ENCODE data around the gene FUCA1. TPM values are rescaled to one million over a fixed set of nuclear protein-coding genes. Genes with fewer than 3 reads are reported as not detected.
"Not testable (repeated sequence)": the region's sequence is repeated elsewhere in the genome, so short reads cannot be mapped to it uniquely, and the experiment has no call there.

FUCA1 gene
- total RNA-seq, 2 experiments from 2014 or later = 5.6 to 6.5 TPM

DNA sequence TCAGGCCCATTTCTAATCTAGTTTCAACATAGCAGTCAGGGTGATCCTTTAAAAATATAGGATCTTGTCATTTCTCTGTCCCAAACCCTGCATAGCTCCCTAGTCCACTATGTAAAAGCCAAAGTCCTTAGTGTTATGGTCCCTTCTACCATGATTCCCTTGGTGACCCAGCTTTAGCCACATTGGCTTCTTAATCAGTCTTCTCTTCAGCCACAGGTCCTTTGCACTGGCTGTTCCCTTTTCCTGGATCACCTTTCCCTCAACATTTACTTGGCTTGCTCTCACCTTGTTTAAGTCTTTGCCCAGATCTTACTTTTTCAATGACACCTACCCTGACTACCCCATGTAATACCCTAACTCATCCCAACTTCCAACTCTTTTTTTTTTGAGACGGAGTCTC lies 11.7 kb upstream of the FUCA1 start:
- DNase-seq (no peak), ATAC-seq (no peak)
- H3K27ac Mint-ChIP-seq = no peak overlapping the region
- no peak overlapping the region for H3K4me3 Mint-ChIP-seq
- CTCF ChIA-PET = interaction anchor here (0.9 kb wide), 1 partner anchor 9 kb away, joined by 3 read pairs; no protein-coding TSS in a partner anchor
- peaks cover 13% of the 10 kb centered on the region for H3K27me3 Mint-ChIP-seq
- peaks cover 17% of the 10 kb centered on the region for H3K9me3 Mint-ChIP-seq (ENCODE audit: low read depth)
- H3K4me1 Mint-ChIP-seq = no peaks in the 10 kb centered on the region
- H3K36me3 Mint-ChIP-seq = peaks cover 17% of the 10 kb centered on the region

DNA sequence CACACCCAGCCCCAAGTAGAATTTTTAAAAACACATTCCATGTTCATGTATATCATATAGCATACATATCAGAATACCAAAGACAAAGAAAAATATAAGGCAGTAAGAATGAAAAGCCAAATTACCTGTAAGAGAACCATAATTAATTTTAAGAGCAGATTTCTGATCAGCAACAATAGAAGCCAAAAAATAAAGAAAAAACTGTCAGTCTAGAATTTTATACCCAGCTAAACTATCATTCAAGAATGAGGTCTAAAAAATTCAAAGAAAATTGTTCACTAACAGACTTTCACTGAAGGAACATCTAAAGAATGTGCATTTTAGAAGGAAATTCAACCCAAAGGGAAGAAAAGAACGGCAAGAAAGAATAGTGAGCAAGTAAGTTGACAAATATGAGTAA lies 10.6 kb upstream of the FUCA1 start:
- CTCF ChIA-PET = no interaction called here
- DNase-seq (no peak), ATAC-seq (no peak)
- Mint-ChIP-seq H3K4me3 (no peak overlapping the region), H3K36me3 (peaks cover 17% of the 10 kb centered on the region), H3K27ac (no peak overlapping the region), H3K9me3 (ENCODE audit: low read depth) (peaks cover 17% of the 10 kb centered on the region), H3K27me3 (peaks cover 18% of the 10 kb centered on the region), H3K4me1 (no peaks in the 10 kb centered on the region)

DNA sequence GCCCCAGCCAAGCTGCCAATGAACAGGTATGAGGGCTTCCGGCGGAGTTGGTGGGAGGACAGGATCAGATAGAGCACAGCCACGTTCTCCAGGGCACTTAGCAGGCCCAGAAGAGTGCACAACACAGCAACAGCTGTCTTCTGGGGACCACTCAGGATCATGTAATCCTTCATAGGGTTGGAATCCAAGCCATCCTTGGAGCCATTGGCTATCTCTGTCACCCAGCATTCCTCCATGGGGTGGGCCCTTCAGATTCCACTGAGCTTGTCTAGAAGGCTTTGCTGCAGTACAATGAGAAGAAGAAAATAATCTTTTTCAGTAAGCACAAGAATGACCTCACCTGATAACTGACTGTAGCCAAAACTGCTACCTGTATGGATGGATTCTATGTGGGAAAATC lies 7.3 kb upstream of the FUCA1 start:
- Mint-ChIP-seq H3K36me3 (peaks cover 17% of the 10 kb centered on the region), H3K27ac (no peak overlapping the region), H3K9me3 (ENCODE audit: low read depth) (peaks cover 17% of the 10 kb centered on the region), H3K4me1 (no peaks in the 10 kb centered on the region), H3K4me3 (no peak overlapping the region), H3K27me3 (peaks cover 14% of the 10 kb centered on the region)
- DNase-seq (no peak), ATAC-seq (no peak)
- CTCF ChIA-PET = no interaction called here

GRCh38 chr1:23872421-23872820 lies 4.3 kb upstream of the FUCA1 start:
- peaks cover 5% of the 10 kb centered on the region for H3K9me3 Mint-ChIP-seq (ENCODE audit: low read depth)
- H3K27ac Mint-ChIP-seq = no peak overlapping the region
- H3K4me3 Mint-ChIP-seq = no peak overlapping the region
- peaks cover 26% of the 10 kb centered on the region for H3K27me3 Mint-ChIP-seq
- no peak for DNase-seq
- CTCF ChIA-PET = interaction anchor here (1.1 kb wide), 1 partner anchor 62 kb away, joined by 6 read pairs; no protein-coding TSS in a partner anchor
- no peak for ATAC-seq
- peaks cover 11% of the 10 kb centered on the region for H3K4me1 Mint-ChIP-seq
- H3K36me3 Mint-ChIP-seq = peaks cover 6% of the 10 kb centered on the region

- peaks cover 4% of the 10 kb centered on the region for H3K36me3 Mint-ChIP-seq
- DNase-seq = no peak
- no peaks in the 10 kb centered on the region for H3K9me3 Mint-ChIP-seq (ENCODE audit: low read depth)
- ATAC-seq = no peak
- CTCF ChIA-PET = interaction anchor here (0.6 to 4.6 kb wide), 5 partner anchors 48 to 204 kb away, joined by 3 to 37 read pairs (median 4); no protein-coding TSS in a partner anchor
- H3K27me3 Mint-ChIP-seq = peaks cover 21% of the 10 kb centered on the region
- peak overlapping the region; percentile 74 for H3K4me3 Mint-ChIP-seq
- H3K4me1 Mint-ChIP-seq = peaks cover 36% of the 10 kb centered on the region
- H3K27ac Mint-ChIP-seq = peak overlapping the region; percentile 79
Observed at GRCh38 chr1:23869051-23869450, 961 bp upstream of the FUCA1 start.

DNA sequence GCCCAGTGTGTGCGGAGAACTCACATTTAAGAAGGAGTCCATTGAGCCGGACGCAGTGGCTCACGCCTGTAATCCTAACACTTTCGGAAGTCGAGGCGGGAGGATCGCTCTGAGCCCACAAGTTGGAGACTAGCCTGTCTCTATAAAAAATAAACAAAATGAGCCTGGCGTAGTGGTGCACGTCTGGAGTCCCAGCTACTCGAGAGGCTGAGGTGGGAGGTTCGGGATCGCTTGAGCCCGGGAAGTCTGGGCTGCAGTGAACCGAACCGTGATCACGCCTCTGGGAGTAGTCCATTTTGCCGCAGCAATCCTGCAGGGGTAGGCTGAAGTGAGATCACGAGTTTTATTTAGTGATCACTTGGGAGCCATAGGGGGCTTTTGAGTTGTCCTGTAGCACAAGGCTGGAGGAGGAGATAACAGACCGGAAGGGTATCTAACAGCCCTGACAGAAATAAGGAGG lies 497 bp upstream of the FUCA1 start:
- Mint-ChIP-seq H3K4me1 (peaks cover 36% of the 10 kb centered on the region), H3K36me3 (peaks cover 4% of the 10 kb centered on the region), H3K27ac (peak overlapping the region; percentile 79), H3K27me3 (peaks cover 21% of the 10 kb centered on the region), H3K4me3 (peak overlapping the region; percentile 74), H3K9me3 (ENCODE audit: low read depth) (no peaks in the 10 kb centered on the region)
- CTCF ChIA-PET = interaction anchor here (0.6 to 4.6 kb wide), 6 partner anchors 44 to 203 kb away, joined by 3 to 37 read pairs (median 4); partner anchors contain the start of gene HMGCL
- DNase-seq (no peak), ATAC-seq (peak; percentile 18)

DNA sequence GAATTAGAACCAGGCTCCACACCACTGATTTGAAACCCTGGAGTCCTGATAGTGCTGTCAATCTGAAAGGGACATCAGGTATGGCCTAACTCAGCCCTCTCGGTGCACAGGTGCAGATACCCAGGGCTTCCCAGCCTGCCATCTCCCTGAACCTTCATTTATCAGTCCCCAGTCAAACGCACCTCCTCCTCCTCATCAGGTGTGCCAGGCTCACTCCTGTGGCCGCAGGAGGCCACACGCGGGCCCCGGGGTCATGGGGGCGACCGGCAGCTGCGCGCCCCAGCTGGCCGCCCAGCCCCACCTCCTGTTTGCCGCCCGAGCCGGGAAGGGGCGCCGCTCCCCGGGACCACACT lies 572 bp downstream of the FUCA1 start:
- peaks cover 36% of the 10 kb centered on the region for H3K4me1 Mint-ChIP-seq
- ATAC-seq (no peak), DNase-seq (no peak)
- CTCF ChIA-PET = interaction anchor here (0.7 to 4.6 kb wide), 7 partner anchors 11 to 96 kb away, joined by 3 to 37 read pairs (median 4); partner anchors contain the start of gene HMGCL
- no peak overlapping the region for H3K27ac Mint-ChIP-seq
- H3K4me3 Mint-ChIP-seq = peak overlapping the region; percentile 74
- H3K36me3 Mint-ChIP-seq = peaks cover 4% of the 10 kb centered on the region
- H3K27me3 Mint-ChIP-seq = peaks cover 21% of the 10 kb centered on the region
- no peaks in the 10 kb centered on the region for H3K9me3 Mint-ChIP-seq (ENCODE audit: low read depth)

DNA sequence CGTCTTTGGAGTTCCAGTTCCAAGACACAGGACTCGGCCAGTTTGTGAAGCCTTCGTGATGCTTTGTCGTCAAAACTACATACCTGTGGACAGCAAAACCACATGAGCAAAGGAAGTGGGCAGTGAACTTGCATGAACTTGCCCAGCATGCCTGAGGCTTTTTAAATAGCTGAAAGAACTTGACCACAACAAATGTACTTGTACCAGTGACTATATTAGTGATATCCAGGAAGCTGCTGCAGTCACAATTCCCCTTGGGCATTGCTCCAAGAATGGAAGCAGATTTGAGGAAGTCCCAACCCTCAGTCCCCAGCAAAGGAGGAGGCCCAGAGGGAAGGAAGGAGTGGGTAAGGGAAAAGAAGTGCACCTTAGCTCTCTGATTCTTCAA lies 2.6 kb downstream of the FUCA1 start:
- CTCF ChIA-PET = interaction anchor here (0.9 to 1.2 kb wide), 3 partner anchors 40 to 94 kb away, joined by 3 to 4 read pairs (median 3); partner anchors contain the start of gene HMGCL
- peaks cover 36% of the 10 kb centered on the region for H3K4me1 Mint-ChIP-seq
- H3K4me3 Mint-ChIP-seq = no peak overlapping the region
- H3K27me3 Mint-ChIP-seq = peaks cover 18% of the 10 kb centered on the region
- no peaks in the 10 kb centered on the region for H3K9me3 Mint-ChIP-seq (ENCODE audit: low read depth)
- H3K36me3 Mint-ChIP-seq = peaks cover 4% of the 10 kb centered on the region
- DNase-seq (peak; percentile 45), ATAC-seq (no peak)
- no peak overlapping the region for H3K27ac Mint-ChIP-seq

- Mint-ChIP-seq H3K4me1 (peaks cover 36% of the 10 kb centered on the region), H3K36me3 (peaks cover 4% of the 10 kb centered on the region), H3K4me3 (no peak overlapping the region), H3K27me3 (peaks cover 14% of the 10 kb centered on the region), H3K9me3 (ENCODE audit: low read depth) (no peaks in the 10 kb centered on the region), H3K27ac (no peak overlapping the region)
- DNase-seq (no peak), ATAC-seq (no peak)
- CTCF ChIA-PET = interaction anchor here (0.5 to 1.2 kb wide), 3 partner anchors 35 to 93 kb away, joined by 3 to 4 read pairs (median 4); no protein-coding TSS in a partner anchor
Observed at GRCh38 chr1:23864801-23865542, 3.1 kb downstream of the FUCA1 start.

- Mint-ChIP-seq H3K27me3 (peaks cover 6% of the 10 kb centered on the region), H3K4me3 (no peak overlapping the region), H3K36me3 (peaks cover 4% of the 10 kb centered on the region), H3K27ac (no peak overlapping the region), H3K4me1 (peaks cover 26% of the 10 kb centered on the region), H3K9me3 (ENCODE audit: low read depth) (no peaks in the 10 kb centered on the region)
- ATAC-seq = no peak
- CTCF ChIA-PET = interaction anchor here (1.4 kb wide), 1 partner anchor 52 kb away, joined by 5 read pairs; no protein-coding TSS in a partner anchor
- no peak for DNase-seq
Observed at GRCh38 chr1:23862640-23863039, 5.5 kb downstream of the FUCA1 start.

DNA sequence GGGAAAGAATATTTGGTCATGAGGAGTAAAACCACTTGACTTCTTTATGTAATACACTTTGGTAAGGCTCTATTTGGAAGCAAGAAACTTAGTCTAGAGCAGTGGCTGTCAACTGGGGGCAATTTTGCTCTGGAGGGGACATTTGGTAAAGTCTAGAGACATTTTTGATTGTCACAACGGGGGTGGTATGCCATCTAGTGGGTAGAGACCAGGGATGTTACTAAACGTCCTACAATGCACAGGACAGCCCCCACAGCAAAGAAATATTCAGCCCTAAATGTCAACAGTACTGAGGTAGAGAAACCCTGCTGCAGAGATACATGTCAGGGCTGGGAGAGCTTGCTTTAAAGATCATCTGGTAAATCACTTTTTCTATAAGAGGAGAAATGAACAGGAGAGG lies 13.5 kb downstream of the FUCA1 start:
- Mint-ChIP-seq H3K4me1 (peaks cover 9% of the 10 kb centered on the region), H3K9me3 (ENCODE audit: low read depth) (no peaks in the 10 kb centered on the region), H3K27ac (peak overlapping the region; percentile 31), H3K36me3 (peaks cover 3% of the 10 kb centered on the region), H3K4me3 (no peak overlapping the region), H3K27me3 (no peaks in the 10 kb centered on the region)
- ATAC-seq (peak; percentile 61), DNase-seq (peak; percentile 49)
- CTCF ChIA-PET = interaction anchor here (0.6 to 3.2 kb wide), 9 partner anchors 9 to 147 kb away, joined by 3 to 29 read pairs (median 4); partner anchors contain the start of gene GALE

GRCh38 chr1:23853124-23853523 lies 15.0 kb downstream of the FUCA1 start:
- H3K36me3 Mint-ChIP-seq; ATAC-seq; H3K27me3 Mint-ChIP-seq; H3K4me1 Mint-ChIP-seq; H3K27ac Mint-ChIP-seq; DNase-seq; CTCF ChIA-PET; H3K4me3 Mint-ChIP-seq; H3K9me3 Mint-ChIP-seq (ENCODE audit: low read depth): not testable (repeated sequence)

DNA sequence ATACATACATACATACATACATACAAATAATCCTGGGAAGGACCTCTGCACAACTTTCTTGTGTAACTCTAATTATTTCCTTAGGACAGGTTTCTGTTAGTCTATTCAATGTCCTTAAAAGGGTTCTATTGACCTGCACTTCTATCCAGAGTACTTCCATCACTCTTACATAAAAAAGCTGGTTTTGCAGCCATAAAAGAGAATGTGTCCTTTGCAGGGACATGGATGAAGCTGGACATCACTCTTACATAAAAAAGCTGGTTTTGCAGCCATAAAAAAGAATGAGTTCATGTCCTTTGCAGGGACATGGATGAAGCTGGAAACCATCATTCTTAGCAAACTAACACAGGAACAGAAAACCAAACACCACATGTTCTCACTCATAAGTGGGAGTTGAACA lies 16.7 kb downstream of the FUCA1 start:
- ATAC-seq; H3K27ac Mint-ChIP-seq; DNase-seq; H3K9me3 Mint-ChIP-seq (ENCODE audit: low read depth); H3K4me3 Mint-ChIP-seq; H3K4me1 Mint-ChIP-seq; H3K27me3 Mint-ChIP-seq: not testable (repeated sequence)
- H3K36me3 Mint-ChIP-seq = peaks cover 20% of the 10 kb centered on the region
- CTCF ChIA-PET = interaction anchor here (2.2 kb wide), 1 partner anchor 45 kb away, joined by 5 read pairs; no protein-coding TSS in a partner anchor
